IMR-90 (cell line): ENCODE measurements around the gene CENPM. TPM values are rescaled to one million over a fixed set of nuclear protein-coding genes. Genes with fewer than 3 reads are reported as not detected.

Experiments
- ATAC-seq: fragments of 200-7000 bp; cut with Tn5 transposase; 2 replicates; pipeline ENCODE4 v1.9.1; 2020; ENCODE audit warnings: low read depth, mild to moderate bottlenecking, moderate library complexity
- BruUV-seq: library from RNA; stranded (reverse); fragments of 400-500 nt; replicated peaks from 2 replicates; lab custom pipeline; 2021; lab: Mats Ljungman, UMichigan
- CTCF ChIA-PET: fragments of 300-600 bp; formaldehyde crosslinking; extraction: SDS; loops from one replicate; lab custom pipeline; 2021; ENCODE audit warnings: antibody characterized with exemption; lab: Yijun Ruan, JAX
- POLR2A ChIA-PET: fragments of 300-600 bp; sonication (Branson Sonifier 250); formaldehyde crosslinking; loops from one replicate; lab custom pipeline; 2022; ENCODE audit warnings: antibody characterized with exemption; ENCODE audit not compliant: unreplicated experiment; lab: Charles Lee
- DNase-seq: peaks from one replicate; pipeline ENCODE4 v3.0.0; 2013
- H2AFZ ChIP-seq: replicated peaks from 2 replicates; pipeline ENCODE3; 2013; ENCODE audit warnings: low read length, mild to moderate bottlenecking; ENCODE audit not compliant: poor library complexity
- H2AK5ac ChIP-seq: 2 replicates; pipeline ENCODE4 v1.6.1; 2013; ENCODE audit warnings: low read depth, low read length, inconsistent platforms
- H2AK9ac ChIP-seq: replicated peaks from 2 replicates; pipeline ENCODE3; 2013; ENCODE audit warnings: mild to moderate bottlenecking, low read depth, low read length, moderate library complexity; ENCODE audit not compliant: poor library complexity
- H2BK120ac ChIP-seq: 2 replicates; pipeline ENCODE4 v1.6.1; 2013; ENCODE audit warnings: low read depth, low read length, inconsistent platforms
- H2BK15ac ChIP-seq: 3 replicates; pipeline ENCODE4 v1.6.1; 2013; ENCODE audit warnings: low read depth, low read length, inconsistent platforms
- H2BK20ac ChIP-seq: 2 replicates; pipeline ENCODE4 v1.6.1; 2013; ENCODE audit warnings: low read depth, mild to moderate bottlenecking, inconsistent platforms, low read length, moderate library complexity
- H2BK5ac ChIP-seq: 2 replicates; pipeline ENCODE4 v1.6.1; 2013; ENCODE audit warnings: mild to moderate bottlenecking, low read depth, low read length, inconsistent platforms; ENCODE audit not compliant: poor library complexity, severe bottlenecking
- H3K14ac ChIP-seq: replicated peaks from 2 replicates; pipeline ENCODE4 v1.6.1; 2013; ENCODE audit warnings: low read depth, low read length, inconsistent platforms
- H3K18ac ChIP-seq: 2 replicates; pipeline ENCODE4 v1.6.1; 2013; ENCODE audit warnings: low read depth, low read length, control low read depth
- H3K23ac ChIP-seq: 2 replicates; pipeline ENCODE4 v1.6.1; 2013; ENCODE audit warnings: low read depth, low read length, inconsistent platforms
- H3K27ac ChIP-seq: 2 replicates; pipeline ENCODE4 v1.5.1; 2013; ENCODE audit warnings: mild to moderate bottlenecking, control low read depth, low read length; ENCODE audit not compliant: insufficient read depth
- H3K27me3 ChIP-seq: 2 replicates; pipeline ENCODE4 v1.6.1; 2013; ENCODE audit warnings: low read length; ENCODE audit not compliant: control insufficient read depth, insufficient read depth
- H3K36me3 ChIP-seq: 2 replicates; pipeline ENCODE4 v1.6.1; 2013; ENCODE audit warnings: low read length, mixed read lengths; ENCODE audit not compliant: control insufficient read depth, insufficient read depth
- H3K4ac ChIP-seq: 2 replicates; pipeline ENCODE4 v1.6.1; 2013; ENCODE audit warnings: low read depth, low read length, inconsistent platforms
- H3K4me1 ChIP-seq: 2 replicates; pipeline ENCODE4 v1.6.1; 2013; ENCODE audit warnings: low read length, mixed read lengths; ENCODE audit not compliant: control insufficient read depth, insufficient read depth
- H3K4me2 ChIP-seq: 2 replicates; pipeline ENCODE4 v1.6.1; 2013; ENCODE audit warnings: low read depth, mild to moderate bottlenecking, control low read depth, low read length, moderate library complexity
- H3K4me3 ChIP-seq: 2 replicates; pipeline ENCODE4 v1.5.1; 2013; ENCODE audit warnings: low read depth, mild to moderate bottlenecking, control low read depth, low read length, moderate library complexity; ENCODE audit not compliant: insufficient read depth
- H3K56ac ChIP-seq: 2 replicates; pipeline ENCODE4 v1.6.1; 2013; ENCODE audit warnings: low read length, inconsistent platforms; ENCODE audit not compliant: insufficient read depth; ENCODE audit errors: extremely low read depth
- H3K79me1 ChIP-seq, 2 experiments: 2 replicates each; pipeline ENCODE4 v1.6.1; 2013; ENCODE audit warnings: low read length in 2 of 2, inconsistent platforms in 1 of 2, low read depth in 1 of 2
- H3K9ac ChIP-seq: 2 replicates; pipeline ENCODE4 v1.6.1; 2013; ENCODE audit warnings: low read depth, low read length, control low read depth
- H3K9me1 ChIP-seq: 2 replicates; pipeline ENCODE4 v1.6.1; 2013; ENCODE audit warnings: low read length, inconsistent platforms; ENCODE audit not compliant: insufficient read depth
- H3K9me3 ChIP-seq: 2 replicates; pipeline ENCODE4 v1.6.1; 2013; ENCODE audit warnings: low read length; ENCODE audit not compliant: control insufficient read depth, insufficient read depth
- H4K20me1 ChIP-seq: 2 replicates; pipeline ENCODE4 v1.6.1; 2013; ENCODE audit warnings: low read length, inconsistent platforms; ENCODE audit not compliant: insufficient read depth
- H4K5ac ChIP-seq: 2 replicates; pipeline ENCODE4 v1.6.1; 2013; ENCODE audit warnings: mild to moderate bottlenecking, low read depth, low read length, control low read depth
- H4K8ac ChIP-seq, 2 experiments: 2 replicates each; pipeline ENCODE4 v1.6.1; 2013; ENCODE audit warnings: low read depth in 2 of 2, low read length in 2 of 2, control low read depth in 1 of 2, inconsistent platforms in 1 of 2
- H4K91ac ChIP-seq: 2 replicates; pipeline ENCODE4 v1.6.1; 2013; ENCODE audit warnings: low read depth, low read length, inconsistent platforms; ENCODE audit not compliant: insufficient read depth
- BHLHE40 ChIP-seq: fragments of 150-350 bp; IDR thresholded peaks from 2 replicates; pipeline ENCODE4 v1.6.1; 2016; ENCODE audit warnings: mild to moderate bottlenecking, low read depth, low read length
- CEBPB ChIP-seq: IDR thresholded peaks from 2 replicates; pipeline ENCODE4 v1.6.1; 2012; ENCODE audit warnings: low read depth, low read length, improper control_type of control experiment
- CHD1 ChIP-seq: IDR thresholded peaks from 2 replicates; pipeline ENCODE4 v1.6.1; 2012; ENCODE audit warnings: low read depth, low read length, improper control_type of control experiment
- ELK1 ChIP-seq: fragments of 150-350 bp; IDR thresholded peaks from 2 replicates; pipeline ENCODE4 v1.6.1; 2016; ENCODE audit warnings: low read depth, mild to moderate bottlenecking, low read length, moderate library complexity, borderline replicate concordance
- FOS ChIP-seq: fragments of 150-350 bp; IDR thresholded peaks from 2 replicates; pipeline ENCODE4 v1.6.1; 2016; ENCODE audit warnings: low read depth, low read length
- MAFK ChIP-seq: IDR thresholded peaks from 2 replicates; pipeline ENCODE4 v1.6.1; 2012; ENCODE audit warnings: low read depth, low read length, improper control_type of control experiment
- MAZ ChIP-seq: IDR thresholded peaks from 2 replicates; pipeline ENCODE4 v1.6.1; 2012; ENCODE audit warnings: low read depth, mild to moderate bottlenecking, low read length, improper control_type of control experiment, moderate library complexity, borderline replicate concordance
- MXI1 ChIP-seq: IDR thresholded peaks from 2 replicates; pipeline ENCODE4 v1.6.1; 2012; ENCODE audit warnings: low read depth, mild to moderate bottlenecking, low read length, moderate library complexity, borderline replicate concordance
- NFE2L2 ChIP-seq: fragments of 150-350 bp; IDR thresholded peaks from 2 replicates; pipeline ENCODE4 v1.6.1; 2016; ENCODE audit warnings: low read depth, mild to moderate bottlenecking, low read length
- POLR2A ChIP-seq: IDR thresholded peaks from 2 replicates; pipeline ENCODE4 v1.6.1; 2012; ENCODE audit warnings: mild to moderate bottlenecking, low read depth, low read length
- RAD21 ChIP-seq: IDR thresholded peaks from 2 replicates; pipeline ENCODE4 v1.6.1; 2012; ENCODE audit warnings: low read length, improper control_type of control experiment
- RCOR1 ChIP-seq: IDR thresholded peaks from 2 replicates; pipeline ENCODE4 v1.6.1; 2012; ENCODE audit warnings: mild to moderate bottlenecking, low read length, improper control_type of control experiment; ENCODE audit not compliant: insufficient replicate concordance
- RFX5 ChIP-seq: IDR thresholded peaks from 2 replicates; pipeline ENCODE4 v1.8.0; 2012; ENCODE audit warnings: low read depth, mild to moderate bottlenecking, low read length, moderate library complexity
- SMC3 ChIP-seq: fragments of 150-350 bp; IDR thresholded peaks from 2 replicates; pipeline ENCODE4 v1.6.1; 2016; ENCODE audit warnings: low read depth, mild to moderate bottlenecking, antibody characterized with exemption, low read length, moderate library complexity
- WGBS, 2 experiments: methylation state at CpG; one replicate each; pipeline versions ENCODE4 v1.1.5 to v1.1.7; 2013; ENCODE audit warnings: missing lambda C conversion rate in 2 of 2; ENCODE audit not compliant: insufficient read length in 1 of 2; ENCODE audit errors: extremely low coverage in 2 of 2; 5-methylcytosine and 5-hydroxymethylcytosine counted together
- dilution Hi-C: fragments of 300-500 bp; cut with HindIII; formaldehyde crosslinking; loops from one replicate; pipeline ENCODE4 v1.14.3; 2018; ENCODE audit warnings: low sequenced_read_pairs; ENCODE audit not compliant: unreplicated experiment
- in situ Hi-C: fragments of 300-500 bp; cut with MboI; formaldehyde crosslinking; loops from 3 replicates; pipeline ENCODE4 v1.14.3; 2019; ENCODE audit warnings: low sequenced_read_pairs, inconsistent platforms, mixed read lengths
- intact Hi-C: fragments of 100-400 bp; cut with micrococcal nuclease; formaldehyde crosslinking; loops from 2 replicates; pipeline ENCODE4 v1.10.0; 2022
- polyA plus RNA-seq, 3 experiments: library from polyadenylated mRNA; depleted of rRNA; stranded (reverse); fragments of >200 nt; gene quantifications; 2 replicates each; pipeline ENCODE4 v1.2.3, GENCODE V29; 2012; ENCODE audit warnings: low replicate concordance in 1 of 3
- total RNA-seq: library from RNA; depleted of rRNA; stranded (reverse); fragments of >200 nt; gene quantifications from 2 replicates; pipeline ENCODE4 v1.2.3, GENCODE V29; 2012
- TF ChIP-seq, protein P1 (sequence below): fragments of 150-350 bp; IDR thresholded peaks from 2 replicates; pipeline ENCODE4 v1.6.1; 2017; ENCODE audit warnings: mild to moderate bottlenecking, antibody characterized with exemption, low read length, low read depth
- TF ChIP-seq, protein P2 (sequence below): conservative IDR thresholded peaks from 2 replicates; pipeline ENCODE4 v1.5.1; 2012; ENCODE audit warnings: mild to moderate bottlenecking, low read depth, low read length, improper control_type of control experiment

The CENPM gene
- total and polyA plus RNA-seq, 2 of the 4 experiments (the other 2 are of a cell fraction) = 18.1 to 20.1 TPM

DNA sequence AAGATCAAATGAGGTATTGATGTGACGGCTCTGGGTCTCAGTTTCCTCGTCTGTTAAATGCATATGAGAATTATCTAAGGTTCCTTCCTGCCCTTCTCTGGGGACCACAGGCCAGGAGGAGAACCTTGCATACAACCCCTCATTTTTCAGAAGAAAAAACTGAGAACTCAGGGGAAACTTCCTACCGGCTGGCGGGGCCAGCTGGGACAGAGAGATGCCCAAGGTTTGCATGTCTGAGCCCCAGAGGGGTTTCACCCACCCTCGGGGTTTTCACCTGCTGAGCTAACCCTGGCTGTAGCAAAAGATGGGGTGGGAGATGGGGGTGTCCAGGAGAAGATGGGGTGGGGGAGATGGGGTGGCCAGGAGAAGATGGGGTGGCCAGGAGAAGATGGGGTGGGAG, 24.6 kb downstream of the CENPM start:
- no peak overlapping the region for H4K8ac ChIP-seq
- H2BK20ac ChIP-seq = no peak overlapping the region
- no peak overlapping the region for H3K4me2 ChIP-seq
- no peak overlapping the region for H2BK5ac ChIP-seq
- no peak overlapping the region for H4K5ac ChIP-seq
- no peak overlapping the region for H3K18ac ChIP-seq
- H2AFZ ChIP-seq = no peak overlapping the region
- H2BK120ac ChIP-seq = no peak overlapping the region
- intact Hi-C loops = no loop called here
- in situ Hi-C loops = no loop called here
- H2BK15ac ChIP-seq = no peak overlapping the region
- DNase-seq (no peak), ATAC-seq (no peak)
- H3K79me1 ChIP-seq = no peaks in the 10 kb centered on the region
- no peak overlapping the region for H3K27ac ChIP-seq
- dilution Hi-C loops = no loop called here
- no peaks in the 10 kb centered on the region; the same call in 1 of the 2 replicates for H3K9me1 ChIP-seq
- H4K91ac ChIP-seq = no peak overlapping the region
- no peaks in the 10 kb centered on the region for H3K36me3 ChIP-seq
- no peak overlapping the region for H2AK9ac ChIP-seq
- no peak overlapping the region for H3K23ac ChIP-seq
- H3K4me1 ChIP-seq = no peaks in the 10 kb centered on the region
- ChIA-PET CTCF (no interaction called here), POLR2A (no interaction called here)
- no peaks in the 10 kb centered on the region for H4K20me1 ChIP-seq
- no peak overlapping the region for H3K56ac ChIP-seq
- H3K14ac ChIP-seq = no peak overlapping the region
- no peak overlapping the region for H3K9ac ChIP-seq
- H3K27me3 ChIP-seq = peaks cover 27% of the 10 kb centered on the region
- H3K9me3 ChIP-seq = no peaks in the 10 kb centered on the region
- no peak overlapping the region for H3K4me3 ChIP-seq
- H2AK5ac ChIP-seq = no peak overlapping the region
- TF ChIP-seq, protein P1, sequence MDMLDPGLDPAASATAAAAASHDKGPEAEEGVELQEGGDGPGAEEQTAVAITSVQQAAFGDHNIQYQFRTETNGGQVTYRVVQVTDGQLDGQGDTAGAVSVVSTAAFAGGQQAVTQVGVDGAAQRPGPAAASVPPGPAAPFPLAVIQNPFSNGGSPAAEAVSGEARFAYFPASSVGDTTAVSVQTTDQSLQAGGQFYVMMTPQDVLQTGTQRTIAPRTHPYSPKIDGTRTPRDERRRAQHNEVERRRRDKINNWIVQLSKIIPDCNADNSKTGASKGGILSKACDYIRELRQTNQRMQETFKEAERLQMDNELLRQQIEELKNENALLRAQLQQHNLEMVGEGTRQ = no peak
- TF ChIP-seq POLR2A (no peak), RCOR1 (no peak), FOS (no peak), ELK1 (no peak), RFX5 (no peak), RAD21 (no peak), MAZ (no peak), NFE2L2 (no peak), SMC3 (no peak), CHD1 (no peak), MAFK (no peak), MXI1 (no peak), CEBPB (no peak), BHLHE40 (no peak)
- TF ChIP-seq, protein P2, sequence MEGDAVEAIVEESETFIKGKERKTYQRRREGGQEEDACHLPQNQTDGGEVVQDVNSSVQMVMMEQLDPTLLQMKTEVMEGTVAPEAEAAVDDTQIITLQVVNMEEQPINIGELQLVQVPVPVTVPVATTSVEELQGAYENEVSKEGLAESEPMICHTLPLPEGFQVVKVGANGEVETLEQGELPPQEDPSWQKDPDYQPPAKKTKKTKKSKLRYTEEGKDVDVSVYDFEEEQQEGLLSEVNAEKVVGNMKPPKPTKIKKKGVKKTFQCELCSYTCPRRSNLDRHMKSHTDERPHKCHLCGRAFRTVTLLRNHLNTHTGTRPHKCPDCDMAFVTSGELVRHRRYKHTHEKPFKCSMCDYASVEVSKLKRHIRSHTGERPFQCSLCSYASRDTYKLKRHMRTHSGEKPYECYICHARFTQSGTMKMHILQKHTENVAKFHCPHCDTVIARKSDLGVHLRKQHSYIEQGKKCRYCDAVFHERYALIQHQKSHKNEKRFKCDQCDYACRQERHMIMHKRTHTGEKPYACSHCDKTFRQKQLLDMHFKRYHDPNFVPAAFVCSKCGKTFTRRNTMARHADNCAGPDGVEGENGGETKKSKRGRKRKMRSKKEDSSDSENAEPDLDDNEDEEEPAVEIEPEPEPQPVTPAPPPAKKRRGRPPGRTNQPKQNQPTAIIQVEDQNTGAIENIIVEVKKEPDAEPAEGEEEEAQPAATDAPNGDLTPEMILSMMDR = no peak
- no TSS peak for BruUV-seq
- H3K4ac ChIP-seq = no peak overlapping the region
- no CpG with 5 or more reads among the region's 5 CpGs for WGBS, 2 experiments
